Right atrium auricular region (tissue), 2 donors: ENCODE data around the gene CCDC93. TPM values are rescaled to one million over a fixed set of nuclear protein-coding genes. Genes with fewer than 3 reads are reported as not detected.

Experiments
- DNase-seq: peaks from one replicate; pipeline ENCODE4 v3.0.0-alpha.2; 2019; ENCODE audit warnings: low spot score
- H3K27ac ChIP-seq, 2 donors: fragments of 200-600 bp; sonication (generic); 1 replicate in 1 of 2; 2 replicates in 1 of 2; pipeline ENCODE4 v1.5.1; 2016 to 2019
- H3K27me3 ChIP-seq, 2 donors: fragments of 200-600 bp; sonication (generic); one replicate each; pipeline versions ENCODE4 v1.5.1 to v1.6.0; 2017 to 2019
- H3K36me3 ChIP-seq: fragments of 200-600 bp; sonication (generic); one replicate; pipeline ENCODE4 v1.5.1; 2016
- H3K4me1 ChIP-seq, 2 donors: fragments of 200-600 bp; sonication (generic); one replicate each; pipeline versions ENCODE4 v1.5.1 to v1.6.0; 2017 to 2019
- H3K4me3 ChIP-seq, 2 donors: fragments of 200-600 bp; sonication (generic); 1 replicate in 1 of 2; 2 replicates in 1 of 2; pipeline ENCODE4 v1.5.1; 2017 to 2019; ENCODE audit warnings: mild to moderate bottlenecking in 1 of 2, moderate library complexity in 1 of 2
- H3K9me3 ChIP-seq, 2 donors: fragments of 200-600 bp; sonication (generic); one replicate each; pipeline ENCODE4 v1.5.1; 2019
- total RNA-seq, 2 donors: library from RNA; depleted of rRNA; stranded (reverse); fragments of >200 nt; gene quantifications; one replicate each; pipeline ENCODE4 v1.1.0, GENCODE V29; 2016
- TF ChIP-seq, protein P1 (sequence below), 2 donors: fragments of 200-600 bp; sonication (generic); IDR thresholded peaks; one replicate each; pipeline ENCODE4 v1.5.1; 2019; ENCODE audit warnings: antibody characterized with exemption in 2 of 2

Gene CCDC93
- total RNA-seq, 2 donors from 2014 or later, result 17.1 to 18.7 TPM

DNA sequence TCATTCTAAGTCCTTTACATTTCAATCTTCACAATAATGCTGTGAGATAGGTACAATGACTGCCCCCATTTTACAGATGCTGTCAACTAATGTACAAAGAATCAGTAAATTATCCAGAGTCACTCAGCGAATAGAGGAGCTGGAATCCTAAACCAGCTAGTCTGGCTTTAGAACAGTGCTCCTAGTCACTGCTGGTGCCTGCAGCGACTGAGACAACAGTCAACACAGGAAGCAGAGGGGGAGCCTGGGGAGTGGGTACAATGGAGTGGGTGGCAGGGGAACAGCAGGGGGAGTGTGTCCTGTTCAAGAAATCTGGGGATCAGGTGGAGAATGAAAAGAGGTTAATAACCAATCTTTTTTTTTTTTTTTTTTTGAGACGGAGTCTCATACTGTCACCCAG lies 37.3 kb downstream of the CCDC93 start:
- no peaks in the 10 kb centered on the region for H3K9me3 ChIP-seq

DNA sequence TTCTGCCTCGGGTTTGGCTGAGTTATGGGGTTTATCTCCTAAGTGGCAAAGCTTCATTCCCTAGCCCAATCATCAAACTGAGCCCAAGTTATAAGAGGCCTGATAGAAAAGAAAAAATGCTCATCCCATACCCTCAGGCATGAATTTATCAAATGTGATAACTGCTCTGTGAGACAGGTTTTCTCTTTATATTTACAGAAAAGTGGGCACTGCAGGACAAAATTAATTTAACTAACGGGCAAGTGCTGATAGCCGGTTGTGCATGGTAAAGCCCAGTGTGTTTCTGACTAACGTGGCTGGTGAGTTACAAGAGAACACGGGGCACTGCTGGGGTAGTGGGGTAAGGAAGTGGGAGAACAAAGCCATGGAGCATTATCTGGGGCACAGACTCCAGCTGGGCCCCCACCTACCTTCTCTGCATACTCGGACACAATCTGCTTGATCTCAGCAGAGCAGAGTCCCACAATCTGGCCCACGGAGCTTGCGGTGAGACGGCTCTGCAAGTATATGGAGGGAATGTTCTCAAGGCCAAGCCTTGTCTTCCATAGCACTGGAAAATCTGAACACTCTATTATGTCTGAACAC lies 40.3 kb downstream of the CCDC93 start:
- no peak for DNase-seq
- H3K27me3 ChIP-seq, result no peaks in the 10 kb centered on the region
- H3K36me3 ChIP-seq, result peaks cover 88% of the 10 kb centered on the region
- TF ChIP-seq, protein P1, sequence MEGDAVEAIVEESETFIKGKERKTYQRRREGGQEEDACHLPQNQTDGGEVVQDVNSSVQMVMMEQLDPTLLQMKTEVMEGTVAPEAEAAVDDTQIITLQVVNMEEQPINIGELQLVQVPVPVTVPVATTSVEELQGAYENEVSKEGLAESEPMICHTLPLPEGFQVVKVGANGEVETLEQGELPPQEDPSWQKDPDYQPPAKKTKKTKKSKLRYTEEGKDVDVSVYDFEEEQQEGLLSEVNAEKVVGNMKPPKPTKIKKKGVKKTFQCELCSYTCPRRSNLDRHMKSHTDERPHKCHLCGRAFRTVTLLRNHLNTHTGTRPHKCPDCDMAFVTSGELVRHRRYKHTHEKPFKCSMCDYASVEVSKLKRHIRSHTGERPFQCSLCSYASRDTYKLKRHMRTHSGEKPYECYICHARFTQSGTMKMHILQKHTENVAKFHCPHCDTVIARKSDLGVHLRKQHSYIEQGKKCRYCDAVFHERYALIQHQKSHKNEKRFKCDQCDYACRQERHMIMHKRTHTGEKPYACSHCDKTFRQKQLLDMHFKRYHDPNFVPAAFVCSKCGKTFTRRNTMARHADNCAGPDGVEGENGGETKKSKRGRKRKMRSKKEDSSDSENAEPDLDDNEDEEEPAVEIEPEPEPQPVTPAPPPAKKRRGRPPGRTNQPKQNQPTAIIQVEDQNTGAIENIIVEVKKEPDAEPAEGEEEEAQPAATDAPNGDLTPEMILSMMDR (IDR thresholded peaks at IDR 0.05), result no peak
- H3K9me3 ChIP-seq, result no peaks in the 10 kb centered on the region
- no peak overlapping the region for H3K27ac ChIP-seq
- no peaks in the 10 kb centered on the region for H3K4me1 ChIP-seq
- H3K4me3 ChIP-seq, result no peak overlapping the region

More for the DNA sequence above, 37.3 kb downstream of the CCDC93 start:
- TF ChIP-seq, protein P1 (IDR thresholded peaks at IDR 0.05), result no peak
- Histone ChIP-seq H3K4me3 (no peak overlapping the region), H3K27me3 (no peaks in the 10 kb centered on the region), H3K4me1 (peaks cover 0 to 7% of the 10 kb centered on the region in 2 donors), H3K27ac (no peak overlapping the region), H3K36me3 (peaks cover 66% of the 10 kb centered on the region)
- no peak for DNase-seq

DNA sequence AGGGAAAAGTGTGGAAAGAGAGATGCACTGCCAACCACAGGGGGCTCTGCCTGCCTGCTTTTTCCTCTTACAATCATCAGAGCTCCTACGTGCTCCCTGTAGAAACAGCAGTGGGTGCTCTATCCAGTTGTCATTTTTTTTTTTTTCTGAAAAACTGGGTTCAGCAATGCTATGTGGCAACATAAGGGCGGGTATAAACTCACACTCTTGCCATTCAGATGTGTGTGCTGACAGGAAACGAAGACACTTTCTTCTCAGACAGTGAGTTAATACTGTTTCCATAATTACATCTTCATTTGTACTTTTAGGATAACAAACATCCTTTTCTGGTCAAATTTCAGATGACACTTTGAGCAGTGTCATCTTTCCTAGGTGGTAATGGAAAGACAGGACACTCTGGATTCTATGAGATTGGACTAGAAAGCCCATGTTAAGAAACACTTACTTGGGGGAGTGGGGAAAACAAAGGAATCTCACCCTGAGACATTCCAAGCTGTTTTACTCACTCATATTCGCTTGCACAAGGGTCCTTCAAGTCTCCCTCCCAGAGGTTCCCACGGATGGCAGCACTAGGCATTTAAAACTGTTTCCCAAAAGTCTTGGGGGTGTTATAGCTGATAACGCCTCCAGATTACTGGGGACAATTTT lies 41.3 kb downstream of the CCDC93 start:
- TF ChIP-seq, protein P1 (IDR thresholded peaks at IDR 0.05), result no peak
- H3K27me3 ChIP-seq, result no peaks in the 10 kb centered on the region

DNA sequence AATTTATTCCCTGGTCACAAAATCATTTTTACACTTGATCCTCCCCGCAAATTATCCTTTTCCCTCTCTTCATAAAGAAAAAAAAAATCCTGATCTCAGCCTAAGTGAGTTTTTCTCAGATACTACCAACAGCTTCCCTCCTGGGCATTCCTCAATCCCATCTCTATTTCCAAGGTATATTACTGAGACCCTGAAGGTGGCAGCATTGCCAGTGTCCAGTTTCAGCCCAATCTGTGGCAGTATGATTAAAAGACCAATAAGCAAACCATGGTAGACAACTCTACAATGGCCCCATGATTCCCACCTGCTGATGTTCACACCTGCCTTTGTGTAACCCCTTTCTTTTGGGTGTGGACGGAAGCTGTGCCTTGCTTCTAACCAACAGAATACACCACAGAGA lies 45.1 kb downstream of the CCDC93 start:
- Histone ChIP-seq H3K27me3 (no peaks in the 10 kb centered on the region), H3K9me3 (no peaks in the 10 kb centered on the region), H3K27ac (no peak overlapping the region), H3K4me1 (no peaks in the 10 kb centered on the region), H3K4me3 (no peak overlapping the region), H3K36me3 (peaks cover 85% of the 10 kb centered on the region)
- TF ChIP-seq, protein P1 (IDR thresholded peaks at IDR 0.05), result no peak
- no peak for DNase-seq

More for the DNA sequence above, 41.3 kb downstream of the CCDC93 start:
- no peaks in the 10 kb centered on the region for H3K4me1 ChIP-seq
- H3K4me3 ChIP-seq, result no peak overlapping the region
- H3K27ac ChIP-seq, result no peak overlapping the region
- H3K9me3 ChIP-seq, result no peaks in the 10 kb centered on the region
- no peak for DNase-seq
- H3K36me3 ChIP-seq, result peaks cover 88% of the 10 kb centered on the region

DNA sequence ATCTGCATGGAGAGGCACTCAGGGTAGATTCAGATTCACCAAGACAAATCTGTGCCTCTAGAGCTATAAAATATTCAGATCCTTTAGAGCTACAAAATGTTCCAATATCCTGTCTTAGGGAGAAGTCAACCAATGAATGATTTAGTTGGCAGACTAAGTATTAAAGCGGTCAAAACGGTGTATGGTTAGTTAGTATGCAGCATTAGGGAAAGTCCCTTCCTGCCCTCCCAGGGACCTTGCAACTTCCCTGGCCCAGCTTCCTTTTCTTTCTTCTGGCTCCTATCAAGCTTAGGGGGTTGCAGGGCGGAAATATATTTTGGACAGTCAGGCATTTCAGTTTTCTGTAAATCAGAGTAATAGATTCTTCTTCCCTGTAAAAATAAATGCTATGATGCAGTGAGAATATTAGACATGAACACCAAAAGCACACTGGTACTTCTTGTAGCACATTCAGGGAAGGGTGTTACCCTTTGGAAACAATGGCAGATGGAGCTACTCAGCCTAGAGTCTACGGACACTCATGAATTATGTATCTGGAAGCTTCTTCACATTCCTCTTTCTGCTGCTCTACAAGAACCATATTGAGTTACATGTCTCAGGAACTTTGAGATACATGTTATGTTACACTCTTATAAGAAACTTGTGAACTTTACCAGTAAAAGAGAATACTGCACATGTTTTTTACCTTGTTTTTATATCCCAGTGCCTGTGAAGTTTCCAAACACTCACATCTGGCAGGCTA lies 45.7 kb downstream of the CCDC93 start:
- H3K36me3 ChIP-seq, result peaks cover 79% of the 10 kb centered on the region
- no peaks in the 10 kb centered on the region for H3K27me3 ChIP-seq
- H3K4me1 ChIP-seq, result no peaks in the 10 kb centered on the region
- DNase-seq, result no peak
- TF ChIP-seq, protein P1 (IDR thresholded peaks at IDR 0.05), result no peak
- no peak overlapping the region for H3K4me3 ChIP-seq
- no peaks in the 10 kb centered on the region for H3K9me3 ChIP-seq
- no peak overlapping the region for H3K27ac ChIP-seq
